OCI-LY1 (cell line): ENCODE measurements around the gene CYFIP1.

Experiments used
- H2AFZ ChIP-seq: fragments of 200-600 bp; sonication (generic), shearing (Covaris generic); 2 replicates; pipeline ENCODE4 v1.6.0; 2014; ENCODE audit warnings: antibody characterized with exemption, mild to moderate bottlenecking, low read length
- H3F3A ChIP-seq: fragments of 200-600 bp; sonication (generic), shearing (Covaris generic); 2 replicates; pipeline ENCODE4 v1.6.0; 2014; ENCODE audit warnings: mild to moderate bottlenecking, antibody characterized with exemption, low read length, moderate library complexity; ENCODE audit not compliant: insufficient read depth
- H3K27ac ChIP-seq: fragments of 200-600 bp; sonication (generic); 2 replicates; pipeline ENCODE4 v1.5.1; 2014; ENCODE audit warnings: low read length, mixed run types, mild to moderate bottlenecking, low read depth; ENCODE audit not compliant: poor library complexity, severe bottlenecking
- H3K27me3 ChIP-seq: fragments of 200-600 bp; sonication (generic); 2 replicates; pipeline ENCODE4 v1.6.0; 2014; ENCODE audit warnings: antibody characterized with exemption, mild to moderate bottlenecking, low read length, moderate library complexity; ENCODE audit not compliant: insufficient read depth
- H3K36me3 ChIP-seq: fragments of 200-600 bp; sonication (generic); 2 replicates; pipeline ENCODE4 v1.6.1; 2014; ENCODE audit warnings: mild to moderate bottlenecking, antibody characterized with exemption, low read length, moderate library complexity, mixed read lengths; ENCODE audit not compliant: insufficient read depth
- H3K4me1 ChIP-seq: fragments of 200-600 bp; sonication (generic); 2 replicates; pipeline ENCODE4 v1.5.1; 2014; ENCODE audit warnings: mild to moderate bottlenecking, low read length, moderate library complexity; ENCODE audit not compliant: insufficient read depth, severe bottlenecking
- H3K4me2 ChIP-seq: fragments of 200-600 bp; sonication (generic), shearing (Covaris generic); 2 replicates; pipeline ENCODE4 v1.6.1; 2014; ENCODE audit warnings: low read length
- H3K4me3 ChIP-seq: fragments of 200-600 bp; sonication (generic); 2 replicates; pipeline ENCODE4 v1.5.1; 2014; ENCODE audit warnings: low read length, low read depth, mild to moderate bottlenecking, mixed read lengths; ENCODE audit not compliant: poor library complexity, severe bottlenecking
- H3K79me2 ChIP-seq: fragments of 200-600 bp; shearing (Covaris generic); 2 replicates; pipeline ENCODE4 v1.6.1; 2016; ENCODE audit warnings: mixed run types, low read length, mixed read lengths; ENCODE audit not compliant: insufficient read depth
- H3K9ac ChIP-seq: fragments of 200-600 bp; sonication (generic), shearing (Covaris generic); 2 replicates; pipeline ENCODE4 v1.6.1; 2014; ENCODE audit warnings: mild to moderate bottlenecking, low read length, mixed read lengths
- H3K9me2 ChIP-seq: fragments of 200-600 bp; sonication (generic), shearing (Covaris generic); 2 replicates; pipeline ENCODE4 v1.6.1; 2014; ENCODE audit warnings: low read depth, mild to moderate bottlenecking, low read length, mixed read lengths
- H3K9me3 ChIP-seq: fragments of 200-600 bp; shearing (Covaris generic); 2 replicates; pipeline ENCODE4 v1.6.1; 2014; ENCODE audit warnings: low read length, mixed read lengths
- H4K20me1 ChIP-seq: fragments of 200-600 bp; sonication (generic), shearing (Covaris generic); 2 replicates; pipeline ENCODE4 v1.6.0; 2016; ENCODE audit warnings: mild to moderate bottlenecking, low read length; ENCODE audit not compliant: insufficient read depth
- EZH2 ChIP-seq: fragments of 200-600 bp; sonication (generic), shearing (Covaris generic); IDR thresholded peaks from 2 replicates; pipeline ENCODE4 v1.8.0; 2017; ENCODE audit warnings: borderline replicate concordance, mixed run types, mild to moderate bottlenecking, antibody characterized with exemption, low read length, moderate library complexity, mixed read lengths
- TF ChIP-seq, protein P1 (sequence below): fragments of 200-600 bp; sonication (generic), shearing (Covaris generic); IDR thresholded peaks from 2 replicates; pipeline ENCODE4 v1.5.1; 2017; ENCODE audit warnings: mild to moderate bottlenecking, antibody characterized with exemption, low read length, moderate library complexity, mixed read lengths

CYFIP1 gene

DNA sequence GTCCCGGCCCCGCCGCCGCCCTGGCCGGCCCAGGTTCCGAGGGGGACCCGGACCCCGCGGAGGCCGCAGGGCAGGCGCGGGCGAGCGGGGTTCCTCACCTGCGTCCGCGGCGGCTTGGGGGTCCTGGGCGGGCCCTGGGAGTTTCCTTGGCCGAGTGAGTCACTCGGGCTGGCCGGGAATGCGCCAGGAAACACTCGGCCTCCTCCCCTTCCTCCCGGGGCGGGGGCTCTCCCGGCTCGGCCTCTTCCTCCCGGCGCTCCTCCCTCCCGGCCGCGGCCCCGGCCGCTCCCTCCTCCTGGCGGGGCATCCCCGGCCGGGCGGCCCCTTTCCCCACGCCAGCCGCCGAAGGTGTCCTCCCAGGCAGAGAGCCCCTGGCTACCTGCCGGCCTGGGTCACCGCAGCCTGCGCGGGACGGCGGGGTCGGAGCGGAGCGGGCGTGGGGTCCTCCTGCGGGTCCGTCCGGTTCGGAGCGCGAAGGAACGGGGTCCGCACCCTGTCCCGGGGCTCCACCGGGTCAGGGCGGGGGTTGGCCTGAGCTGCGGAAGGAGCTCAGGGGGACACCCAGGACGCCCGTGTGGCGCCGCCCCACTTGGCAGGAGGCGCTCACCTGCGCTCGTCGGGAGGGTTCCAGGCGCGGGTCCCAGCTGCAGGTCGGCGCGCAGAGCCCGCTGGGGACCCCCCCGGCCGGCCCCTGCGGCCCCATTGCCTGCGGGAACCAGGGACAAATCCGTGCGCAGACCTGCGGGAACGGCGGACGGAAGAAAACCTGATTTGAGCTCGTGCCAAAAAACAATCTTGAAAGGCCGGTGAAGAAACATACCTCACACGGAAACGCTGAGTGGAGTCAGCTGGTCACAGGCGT is at the start of gene CYFIP1:
Gene CYFIP1 (minus strand): TSS at position 180 of the 862 bp plus-strand sequence. CDS start 33,083 bp downstream, outside the sequence.
- no peak within 1 kb of the TSS for H3K9ac ChIP-seq
- no peak within 1 kb of the TSS for H3K4me2 ChIP-seq
- H3F3A ChIP-seq, result no peaks in the 10 kb centered on the region
- no peaks in the 10 kb centered on the region for H3K27me3 ChIP-seq
- H2AFZ ChIP-seq, result no peak within 1 kb of the TSS
- TF ChIP-seq, protein P1, sequence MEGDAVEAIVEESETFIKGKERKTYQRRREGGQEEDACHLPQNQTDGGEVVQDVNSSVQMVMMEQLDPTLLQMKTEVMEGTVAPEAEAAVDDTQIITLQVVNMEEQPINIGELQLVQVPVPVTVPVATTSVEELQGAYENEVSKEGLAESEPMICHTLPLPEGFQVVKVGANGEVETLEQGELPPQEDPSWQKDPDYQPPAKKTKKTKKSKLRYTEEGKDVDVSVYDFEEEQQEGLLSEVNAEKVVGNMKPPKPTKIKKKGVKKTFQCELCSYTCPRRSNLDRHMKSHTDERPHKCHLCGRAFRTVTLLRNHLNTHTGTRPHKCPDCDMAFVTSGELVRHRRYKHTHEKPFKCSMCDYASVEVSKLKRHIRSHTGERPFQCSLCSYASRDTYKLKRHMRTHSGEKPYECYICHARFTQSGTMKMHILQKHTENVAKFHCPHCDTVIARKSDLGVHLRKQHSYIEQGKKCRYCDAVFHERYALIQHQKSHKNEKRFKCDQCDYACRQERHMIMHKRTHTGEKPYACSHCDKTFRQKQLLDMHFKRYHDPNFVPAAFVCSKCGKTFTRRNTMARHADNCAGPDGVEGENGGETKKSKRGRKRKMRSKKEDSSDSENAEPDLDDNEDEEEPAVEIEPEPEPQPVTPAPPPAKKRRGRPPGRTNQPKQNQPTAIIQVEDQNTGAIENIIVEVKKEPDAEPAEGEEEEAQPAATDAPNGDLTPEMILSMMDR, result no peak
- TF ChIP-seq EZH2, result no peak
- H3K79me2 ChIP-seq, result no peaks in the 10 kb centered on the region
- H3K9me2 ChIP-seq, result no peaks in the 10 kb centered on the region
- no peaks in the 10 kb centered on the region for H3K4me1 ChIP-seq
- no peaks in the 10 kb centered on the region for H4K20me1 ChIP-seq
- H3K27ac ChIP-seq, result no peak within 1 kb of the TSS
- no peak within 1 kb of the TSS for H3K4me3 ChIP-seq
- H3K9me3 ChIP-seq, result no peaks in the 10 kb centered on the region
- no peaks in the 10 kb centered on the region for H3K36me3 ChIP-seq

- Histone ChIP-seq H3K4me3 (no peak overlapping the region), H3K79me2 (no peaks in the 10 kb centered on the region), H3K9ac (no peak overlapping the region), H3K27ac (no peak overlapping the region), H3K4me2 (no peak overlapping the region), H3K9me2 (no peaks in the 10 kb centered on the region), H3K9me3 (no peaks in the 10 kb centered on the region), H2AFZ (no peak overlapping the region), H3K36me3 (peaks cover 94% of the 10 kb centered on the region), H3K4me1 (no peaks in the 10 kb centered on the region), H3K27me3 (no peaks in the 10 kb centered on the region), H4K20me1 (no peaks in the 10 kb centered on the region), H3F3A (no peaks in the 10 kb centered on the region)
- no peak for TF ChIP-seq EZH2
Measured at GRCh38 chr15:23026218-23026617, 46.0 kb upstream of the CYFIP1 start.

- Histone ChIP-seq H3K9me3 (no peaks in the 10 kb centered on the region), H3K79me2 (no peaks in the 10 kb centered on the region), H3K4me2 (no peak overlapping the region), H3K9ac (no peak overlapping the region), H3K4me3 (no peak overlapping the region), H3K9me2 (no peaks in the 10 kb centered on the region), H4K20me1 (no peaks in the 10 kb centered on the region), H3K4me1 (no peaks in the 10 kb centered on the region), H3K27me3 (no peaks in the 10 kb centered on the region), H3K36me3 (peaks cover 88% of the 10 kb centered on the region), H2AFZ (no peak overlapping the region), H3F3A (no peaks in the 10 kb centered on the region), H3K27ac (no peak overlapping the region)
- TF ChIP-seq, protein P1, result no peak
- no peak for TF ChIP-seq EZH2
Measured at GRCh38 chr15:23022156-23022555, 42.0 kb upstream of the CYFIP1 start.
